GM10266 (cell line): Measurements from ENCODE around the gene TLX2.

ENCODE experiments used
- DNase-seq: peaks from one replicate; pipeline ENCODE4 v3.0.0; 2012; ENCODE audit errors: extremely low spot score
- CTCF ChIP-seq: IDR thresholded peaks from 2 replicates; pipeline ENCODE4 v1.5.1; 2012; ENCODE audit warnings: mild to moderate bottlenecking, low read depth; ENCODE audit not compliant: control insufficient read depth, insufficient read depth; ENCODE audit errors: missing control alignments

TLX2 gene

GRCh38 chr2:74551942-74552913, 38.0 kb downstream of the TLX2 start:
- no peak for TF ChIP-seq CTCF
- peak; percentile 46 for DNase-seq

- DNase-seq = peak; percentile 78
- TF ChIP-seq CTCF = no peak
Measured at GRCh38 chr2:74552914-74553811, 38.9 kb downstream of the TLX2 start.

GRCh38 chr2:74553892-74554819, 39.9 kb downstream of the TLX2 start, which contains the start of the genes DOK1 and LOXL3:
TSS of gene DOK1 (plus strand) at chr2:74554720. CDS start at chr2:74554755, 35 bp downstream.
TSS of gene LOXL3 (minus strand) at chr2:74553942. CDS start at chr2:74552634, 1,308 bp downstream.
- no peak for TF ChIP-seq CTCF

GRCh38 chr2:74554820-74555531, 40.7 kb downstream of the TLX2 start:
- no peak for TF ChIP-seq CTCF
- DNase-seq = peak; percentile 56

More at GRCh38 chr2:74553892-74554819, 39.9 kb downstream of the TLX2 start, which contains the start of the genes DOK1 and LOXL3:
- DNase-seq = peak; percentile 93

- TF ChIP-seq CTCF = no peak
- no peak for DNase-seq
Measured at GRCh38 chr2:74555610-74556103, 41.4 kb downstream of the TLX2 start.

- TF ChIP-seq CTCF = no peak
- no peak for DNase-seq
Measured at GRCh38 chr2:74556159-74556558, 41.9 kb downstream of the TLX2 start.
